ENCODE data around the gene EPB41L4B. TPM values are rescaled to one million over a fixed set of nuclear protein-coding genes. Genes with fewer than 3 reads are reported as not detected.

Gene EPB41L4B
- total RNA-seq, 2 donors from 2014 or later, result 87.3 to 151 TPM

DNA sequence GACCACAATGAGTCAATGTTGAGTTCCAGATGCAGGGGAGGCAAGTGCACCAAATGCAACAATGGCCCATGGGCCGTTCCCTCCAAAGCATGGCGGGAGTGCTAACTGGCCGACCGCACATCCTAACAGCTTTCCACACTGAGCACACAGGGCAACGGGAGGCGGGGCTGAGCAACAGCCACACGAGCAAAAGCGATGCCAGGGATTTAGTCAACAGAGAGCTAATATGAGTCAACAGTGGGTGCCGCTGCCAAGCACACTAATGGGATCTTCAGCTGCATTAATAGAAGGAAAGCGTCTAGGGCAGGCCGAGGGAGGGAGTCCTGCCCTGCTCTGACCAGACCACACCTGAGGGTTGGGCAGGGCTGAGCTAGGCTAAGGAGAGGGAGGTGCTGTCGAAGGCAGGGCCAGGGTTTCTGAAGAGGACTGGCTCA lies 4.6 kb downstream of the EPB41L4B start:
- Histone ChIP-seq H3K4me1 (peaks cover 7% of the 10 kb centered on the region), H3K9ac (ENCODE audit: low read depth in 2 of 2, low read length in 2 of 2) (peak overlapping the region in 1 of 2 donors; percentile 41), H3K4me3 (no peak overlapping the region), H3K27ac (peak overlapping the region; percentile 83), H3K36me3 (no peaks in the 10 kb centered on the region), H3K9me3 (no peaks in the 10 kb centered on the region), H3K27me3 (peaks cover 9% of the 10 kb centered on the region)
- TF ChIP-seq, protein P1, sequence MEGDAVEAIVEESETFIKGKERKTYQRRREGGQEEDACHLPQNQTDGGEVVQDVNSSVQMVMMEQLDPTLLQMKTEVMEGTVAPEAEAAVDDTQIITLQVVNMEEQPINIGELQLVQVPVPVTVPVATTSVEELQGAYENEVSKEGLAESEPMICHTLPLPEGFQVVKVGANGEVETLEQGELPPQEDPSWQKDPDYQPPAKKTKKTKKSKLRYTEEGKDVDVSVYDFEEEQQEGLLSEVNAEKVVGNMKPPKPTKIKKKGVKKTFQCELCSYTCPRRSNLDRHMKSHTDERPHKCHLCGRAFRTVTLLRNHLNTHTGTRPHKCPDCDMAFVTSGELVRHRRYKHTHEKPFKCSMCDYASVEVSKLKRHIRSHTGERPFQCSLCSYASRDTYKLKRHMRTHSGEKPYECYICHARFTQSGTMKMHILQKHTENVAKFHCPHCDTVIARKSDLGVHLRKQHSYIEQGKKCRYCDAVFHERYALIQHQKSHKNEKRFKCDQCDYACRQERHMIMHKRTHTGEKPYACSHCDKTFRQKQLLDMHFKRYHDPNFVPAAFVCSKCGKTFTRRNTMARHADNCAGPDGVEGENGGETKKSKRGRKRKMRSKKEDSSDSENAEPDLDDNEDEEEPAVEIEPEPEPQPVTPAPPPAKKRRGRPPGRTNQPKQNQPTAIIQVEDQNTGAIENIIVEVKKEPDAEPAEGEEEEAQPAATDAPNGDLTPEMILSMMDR (IDR thresholded peaks at IDR 0.05), result no peak
- peak; percentile 89 for DNase-seq
- intact Hi-C loops (cut with DNase I), result loop anchor here (5.0 kb wide), 1 partner anchor 69 kb away; no protein-coding TSS in a partner anchor

DNA sequence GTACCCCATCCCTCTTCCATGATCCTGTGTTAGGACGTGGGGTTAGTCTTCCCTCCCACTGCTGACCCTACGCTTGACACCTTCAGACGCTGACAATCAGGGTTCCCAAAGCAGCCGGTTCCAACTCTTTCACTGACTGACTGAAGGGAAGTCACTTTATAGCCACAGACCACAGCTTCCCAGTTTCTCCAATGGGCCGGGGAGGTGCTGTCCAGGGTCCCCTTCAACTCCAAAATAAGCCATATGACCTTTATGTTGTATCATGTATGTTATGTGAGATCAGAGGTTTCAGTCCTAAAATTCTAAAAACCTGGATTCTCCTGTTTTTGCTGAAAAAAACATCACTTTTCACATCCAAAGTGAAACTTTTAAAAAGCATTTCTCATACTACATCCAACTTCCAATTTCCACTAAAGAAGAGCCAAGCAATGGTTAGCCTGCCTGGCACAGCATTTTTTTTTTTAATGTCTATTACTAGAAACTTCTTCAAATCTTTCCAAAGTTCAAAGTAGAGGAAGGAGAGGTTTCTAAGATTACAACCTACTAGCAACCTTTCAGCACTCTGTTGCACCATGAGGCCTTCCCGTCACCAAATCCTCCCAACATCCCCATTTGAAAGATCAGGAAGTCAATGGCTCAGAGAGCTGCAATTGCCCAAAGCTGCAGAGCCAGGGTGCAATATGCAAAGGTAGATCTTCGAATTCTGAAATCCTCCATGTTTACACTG lies 5.2 kb downstream of the EPB41L4B start:
- TF ChIP-seq, protein P1 (IDR thresholded peaks at IDR 0.05), result no peak
- Histone ChIP-seq H3K27me3 (peaks cover 7% of the 10 kb centered on the region), H3K4me1 (peaks cover 7% of the 10 kb centered on the region), H3K9ac (ENCODE audit: low read depth in 2 of 2, low read length in 2 of 2) (peak overlapping the region in 1 of 2 donors; percentile 41), H3K36me3 (no peaks in the 10 kb centered on the region), H3K4me3 (no peak overlapping the region), H3K27ac (peak overlapping the region; percentile 83), H3K9me3 (no peaks in the 10 kb centered on the region)
- no peak for DNase-seq
- intact Hi-C loops (cut with DNase I), result loop anchor here (5.0 kb wide), 1 partner anchor 68 kb away; no protein-coding TSS in a partner anchor

DNA sequence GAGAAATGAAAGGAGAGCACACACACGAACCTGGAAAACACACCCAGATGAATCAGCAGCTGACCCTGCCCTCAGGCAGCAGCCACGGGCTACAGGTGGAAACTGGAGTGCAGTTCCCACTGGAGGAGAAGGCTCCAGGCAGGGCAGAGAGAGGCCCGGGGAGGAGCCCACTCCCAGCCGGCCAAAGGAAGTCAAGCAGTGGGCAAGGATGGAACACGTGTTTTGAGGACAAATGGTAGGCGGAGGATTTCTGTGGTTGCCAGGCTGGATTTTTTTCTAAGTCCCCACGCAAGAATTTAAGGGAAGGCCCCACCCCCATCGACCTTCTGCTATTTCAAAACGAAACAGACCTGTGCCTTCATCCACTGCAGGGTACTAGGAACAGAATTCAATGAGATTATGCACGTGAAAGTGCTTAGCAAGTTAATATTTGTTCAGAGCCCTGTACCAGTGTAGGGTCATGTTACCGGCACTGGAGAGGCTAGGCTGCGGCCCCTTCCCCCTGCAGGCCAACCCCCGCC lies 6.8 kb downstream of the EPB41L4B start:
- TF ChIP-seq, protein P1 (IDR thresholded peaks at IDR 0.05), result no peak
- Histone ChIP-seq H3K27me3 (no peaks in the 10 kb centered on the region), H3K27ac (peak overlapping the region; percentile 34), H3K36me3 (no peaks in the 10 kb centered on the region), H3K9ac (ENCODE audit: low read depth in 2 of 2, low read length in 2 of 2) (peak overlapping the region in 1 of 2 donors; percentile 1), H3K4me1 (peaks cover 17% of the 10 kb centered on the region), H3K4me3 (no peak overlapping the region), H3K9me3 (no peaks in the 10 kb centered on the region)
- intact Hi-C loops (cut with DNase I), result no loop called here
- no peak for DNase-seq

DNA sequence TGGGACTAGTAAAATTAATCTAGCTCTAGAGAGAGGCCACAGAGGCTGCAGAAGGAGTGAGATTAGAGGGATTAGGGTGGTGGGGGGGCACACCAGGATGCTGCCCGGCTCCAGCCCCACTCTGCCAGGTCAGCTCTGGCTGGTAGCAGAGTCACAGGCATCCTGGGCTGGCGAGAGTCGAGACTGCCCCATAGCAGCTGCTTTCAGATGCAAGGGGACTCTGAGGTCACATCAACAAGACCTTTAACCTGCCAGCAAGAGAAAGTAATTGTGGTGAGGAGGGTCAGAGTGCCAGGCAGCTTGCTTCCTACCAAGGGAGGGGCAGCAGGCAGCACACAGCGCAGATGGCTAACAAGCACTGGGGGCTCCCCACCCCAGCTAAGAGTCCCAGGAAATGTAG lies 7.5 kb downstream of the EPB41L4B start:
- Histone ChIP-seq H3K36me3 (no peaks in the 10 kb centered on the region), H3K4me3 (no peak overlapping the region), H3K27ac (peak overlapping the region; percentile 34), H3K9ac (ENCODE audit: low read depth in 2 of 2, low read length in 2 of 2) (peak overlapping the region in 1 of 2 donors; percentile 62), H3K4me1 (peaks cover 17% of the 10 kb centered on the region), H3K27me3 (no peaks in the 10 kb centered on the region), H3K9me3 (no peaks in the 10 kb centered on the region)
- DNase-seq, result peak; percentile 60
- TF ChIP-seq, protein P1 (IDR thresholded peaks at IDR 0.05), result no peak
- intact Hi-C loops (cut with DNase I), result no loop called here

DNA sequence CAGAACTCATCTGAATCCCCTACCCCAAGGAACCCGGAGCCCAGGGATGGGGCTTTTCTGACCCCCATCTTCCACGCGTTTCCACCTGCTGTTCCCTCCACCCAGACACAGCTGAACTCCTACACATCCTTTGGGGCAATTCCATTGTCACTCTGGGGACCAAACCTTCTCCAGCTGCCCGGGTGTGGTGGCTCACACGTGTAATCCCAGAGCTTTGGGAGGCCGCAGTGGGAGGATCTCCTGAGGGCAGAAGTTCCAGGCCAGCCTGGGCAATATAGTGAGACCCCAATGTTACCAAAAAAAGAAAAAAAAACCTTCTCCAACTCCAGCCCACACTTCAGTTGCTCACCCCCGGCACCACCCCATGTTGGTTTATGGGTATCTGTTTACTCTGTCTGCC lies 8.1 kb downstream of the EPB41L4B start:
- H3K9me3 ChIP-seq, result no peaks in the 10 kb centered on the region
- peak overlapping the region; percentile 34 for H3K27ac ChIP-seq
- H3K36me3 ChIP-seq, result no peaks in the 10 kb centered on the region
- H3K27me3 ChIP-seq, result no peaks in the 10 kb centered on the region
- intact Hi-C loops (cut with DNase I), result no loop called here
- no peak overlapping the region for H3K9ac ChIP-seq (ENCODE audit: low read depth in 2 of 2, low read length in 2 of 2)
- no peak for DNase-seq
- no peak overlapping the region for H3K4me3 ChIP-seq
- peaks cover 19% of the 10 kb centered on the region for H3K4me1 ChIP-seq
- TF ChIP-seq, protein P1 (IDR thresholded peaks at IDR 0.05), result no peak

All from colonic mucosa (tissue), 4 donors.